Heart left ventricle (tissue), 16 donors: Measurements from ENCODE around the gene LRMDA. TPM values are rescaled to one million over a fixed set of nuclear protein-coding genes. Genes with fewer than 3 reads are reported as not detected.

ENCODE experiments used
- ATAC-seq, 4 donors: fragments of 200-7000 bp; cut with Tn5 transposase; one replicate each; pipeline ENCODE4 v1.9.1; 2020 to 2022; ENCODE audit warnings: moderate library complexity in 4 of 4, mild to moderate bottlenecking in 3 of 4, moderate number of reproducible peaks in 1 of 4
- DNase-seq, 5 donors: peaks; one replicate each; pipeline ENCODE4 v3.0.0-alpha.2; 2020
- H3K27ac ChIP-seq, 12 donors: fragments of 200-600 bp; sonication (generic) in 4 of 12; one replicate each; pipeline versions ENCODE4 v1.5.0 to v1.8.0; 2016 to 2022; ENCODE audit warnings: mild to moderate bottlenecking in 2 of 12
- H3K27me3 ChIP-seq, 9 donors: fragments of 200-600 bp; sonication (generic) in 2 of 9; one replicate each; pipeline versions ENCODE4 v1.5.1 to v1.8.0; 2016 to 2022; ENCODE audit warnings: mild to moderate bottlenecking in 3 of 9
- H3K36me3 ChIP-seq, 9 donors: fragments of 200-600 bp; sonication (generic) in 2 of 9; one replicate each; pipeline versions ENCODE4 v1.5.0 to v1.8.0; 2018 to 2022; ENCODE audit warnings: mild to moderate bottlenecking in 2 of 9
- H3K4me1 ChIP-seq, 12 donors: fragments of 200-600 bp; sonication (generic) in 4 of 12; one replicate each; pipeline versions ENCODE4 v1.5.0 to v1.8.0; 2016 to 2022; ENCODE audit warnings: mild to moderate bottlenecking in 3 of 12
- H3K4me3 ChIP-seq, 12 donors: fragments of 200-600 bp; sonication (generic) in 4 of 12; one replicate each; pipeline versions ENCODE4 v1.5.0 to v1.8.0; 2017 to 2022; ENCODE audit warnings: mild to moderate bottlenecking in 9 of 12, moderate library complexity in 4 of 12
- H3K9me3 ChIP-seq, 12 donors: fragments of 200-600 bp; sonication (generic) in 4 of 12; one replicate each; pipeline versions ENCODE4 v1.5.0 to v1.8.0; 2016 to 2022; ENCODE audit warnings: mild to moderate bottlenecking in 1 of 12
- POLR2A ChIP-seq, 2 donors: fragments of 450-650 bp; IDR thresholded peaks; one replicate each; pipeline ENCODE4 v1.6.1; 2017; ENCODE audit warnings: antibody characterized with exemption in 2 of 2, mild to moderate bottlenecking in 2 of 2, moderate library complexity in 2 of 2
- WGBS, 4 donors: extraction: QIAGEN DNeasy Blood & Tissue Kit in 2 of 4; methylation state at CpG; one replicate each; pipeline versions ENCODE4 v1.1.5 to v1.1.7; 2013 to 2018; 5-methylcytosine and 5-hydroxymethylcytosine counted together
- intact Hi-C, 10 donors: fragments of 100-400 bp; cut with DNase I; formaldehyde crosslinking; loops; one replicate each; pipeline versions ENCODE4 v1.11.1 to v1.14.2; 2022
- polyA plus RNA-seq, 2 donors: library from polyadenylated mRNA; stranded (reverse); fragments of 200-250 nt; gene quantifications; one replicate each; pipeline ENCODE4 v1.2.3, GENCODE V29; 2013
- total RNA-seq, 9 donors: library from RNA; depleted of rRNA in 2 of 9; stranded (reverse); fragments of >200 nt in 2 of 9; fragmentation: NEBNext Ultra II Directional in 3 of 9; extraction: Animal tissue kit (Norgen Biotek cat#: 25700) in 3 of 9; gene quantifications; one replicate each; pipeline versions ENCODE4 v1.1.0 to v1.2.4, GENCODE V29; 2016 to 2023
- TF ChIP-seq, protein P1 (sequence below), 12 donors: fragments of 200-600 bp; sonication (generic) in 4 of 12; IDR thresholded peaks; one replicate each; pipeline versions ENCODE4 v1.5.0 to v1.8.0; 2018 to 2022; ENCODE audit warnings: antibody characterized with exemption in 12 of 12, mild to moderate bottlenecking in 5 of 12
- donor health status: ischemic (EF 13 %, LVEDD 7.1; RV severe dilation, severe dysfunction).
- donor health status: healthy with polysubstance abuse.
- donor health status: DM: no; HTN: yes; CAD: no.
- donor health status: DM: no; HTN: no; CAD: no.
- donor health status: ischemic (EF 25% LVEDD 6.9; RV normal size, moderate dysfunction).
- donor health status: ischemic (EF 25% LVEDD 5.7; RV mildly dilated, moderate dysfunction).
- donor health status: healthy.
- donor health status: DM: yes; HTN: yes; CAD: no.
- donor health status: ischemic (EF 35%, LVEDD 5.7; RV mildly dilated, moderate dysfunction).
- donor health status: nonischemic (EF 11% LVEDD 7.7; RV severe dilation, severe dysfunction).
- donor health status: DM: yes; HTN: yes; CAD: no.
- donor health status: PGD.
- donor health status: ischemic (EF 29% LVEDD 5.4; RV normal size, mild dysfunction).
- donor health status: nonischemic (EF 23%, LVEDD 6.1; RV moderate dilation, normal function).

LRMDA gene
- total and polyA plus RNA-seq, 11 donors = 2.4 to 34.4 (median 14.9) TPM

GRCh38 chr10:75607576-75607975 is 176.2 kb downstream of the LRMDA start:
- TF ChIP-seq, protein P1, sequence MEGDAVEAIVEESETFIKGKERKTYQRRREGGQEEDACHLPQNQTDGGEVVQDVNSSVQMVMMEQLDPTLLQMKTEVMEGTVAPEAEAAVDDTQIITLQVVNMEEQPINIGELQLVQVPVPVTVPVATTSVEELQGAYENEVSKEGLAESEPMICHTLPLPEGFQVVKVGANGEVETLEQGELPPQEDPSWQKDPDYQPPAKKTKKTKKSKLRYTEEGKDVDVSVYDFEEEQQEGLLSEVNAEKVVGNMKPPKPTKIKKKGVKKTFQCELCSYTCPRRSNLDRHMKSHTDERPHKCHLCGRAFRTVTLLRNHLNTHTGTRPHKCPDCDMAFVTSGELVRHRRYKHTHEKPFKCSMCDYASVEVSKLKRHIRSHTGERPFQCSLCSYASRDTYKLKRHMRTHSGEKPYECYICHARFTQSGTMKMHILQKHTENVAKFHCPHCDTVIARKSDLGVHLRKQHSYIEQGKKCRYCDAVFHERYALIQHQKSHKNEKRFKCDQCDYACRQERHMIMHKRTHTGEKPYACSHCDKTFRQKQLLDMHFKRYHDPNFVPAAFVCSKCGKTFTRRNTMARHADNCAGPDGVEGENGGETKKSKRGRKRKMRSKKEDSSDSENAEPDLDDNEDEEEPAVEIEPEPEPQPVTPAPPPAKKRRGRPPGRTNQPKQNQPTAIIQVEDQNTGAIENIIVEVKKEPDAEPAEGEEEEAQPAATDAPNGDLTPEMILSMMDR (IDR thresholded peaks at IDR 0.05) = no peak
- no peak for TF ChIP-seq POLR2A (IDR thresholded peaks at IDR 0.05)
- ATAC-seq = no peak
- H3K27ac ChIP-seq = no peak overlapping the region

GRCh38 chr10:75610183-75610582 is 178.8 kb downstream of the LRMDA start:
- no peaks in the 10 kb centered on the region for H3K9me3 ChIP-seq
- H3K4me3 ChIP-seq = no peak overlapping the region
- no peak for DNase-seq
- H3K27me3 ChIP-seq = no peaks in the 10 kb centered on the region
- 0 to 43% (median 33%) methylated on average over 1 of the region's 1 CpG for WGBS, 4 donors
- H3K4me1 ChIP-seq = peaks cover 0 to 52% (median 15%) of the 10 kb centered on the region in 12 donors
- no peak for ATAC-seq
- TF ChIP-seq POLR2A (IDR thresholded peaks at IDR 0.05) = no peak
- TF ChIP-seq, protein P1 (IDR thresholded peaks at IDR 0.05) = no peak
- intact Hi-C loops = no loop called here
- peak overlapping the region in 1 of 12 donors; percentile 89 for H3K27ac ChIP-seq
- no peaks in the 10 kb centered on the region for H3K36me3 ChIP-seq

More at GRCh38 chr10:75607576-75607975, 176.2 kb downstream of the LRMDA start:
- no peaks in the 10 kb centered on the region for H3K27me3 ChIP-seq
- H3K9me3 ChIP-seq = no peaks in the 10 kb centered on the region
- DNase-seq = no peak
- H3K36me3 ChIP-seq = no peaks in the 10 kb centered on the region
- H3K4me3 ChIP-seq = no peak overlapping the region
- peaks cover 0 to 28% (median 5%) of the 10 kb centered on the region in 12 donors for H3K4me1 ChIP-seq
- intact Hi-C loops = loop anchor here in 1 of 10 donors (10.0 kb wide), 1 partner anchor 203 kb away; the partner anchor contains the start of gene ZNF503

- DNase-seq (no peak), ATAC-seq (peak in 1 of 4 donors; percentile 20)
- no peaks in the 10 kb centered on the region for H3K27me3 ChIP-seq
- no peaks in the 10 kb centered on the region for H3K36me3 ChIP-seq
- no peaks in the 10 kb centered on the region for H3K9me3 ChIP-seq
- 87 to 94% (median 91%) methylated on average over 7 of the region's 7 CpGs for WGBS, 4 donors
- intact Hi-C loops = no loop called here
- H3K27ac ChIP-seq = peak overlapping the region in 4 of 12 donors; percentile 4 to 89 (median 26)
- H3K4me1 ChIP-seq = peaks cover 0 to 49% (median 15%) of the 10 kb centered on the region in 12 donors
- H3K4me3 ChIP-seq = no peak overlapping the region
- TF ChIP-seq, protein P1 (IDR thresholded peaks at IDR 0.05) = no peak
- TF ChIP-seq POLR2A (IDR thresholded peaks at IDR 0.05) = no peak
Measured at GRCh38 chr10:75611172-75611992, 180.0 kb downstream of the LRMDA start.

- H3K4me3 ChIP-seq = no peak overlapping the region
- no peaks in the 10 kb centered on the region for H3K36me3 ChIP-seq
- no peaks in the 10 kb centered on the region for H3K9me3 ChIP-seq
- DNase-seq (no peak), ATAC-seq (no peak)
- peak overlapping the region in 4 of 12 donors; percentile 4 to 89 (median 26) for H3K27ac ChIP-seq
- TF ChIP-seq, protein P1 (IDR thresholded peaks at IDR 0.05) = no peak
- TF ChIP-seq POLR2A (IDR thresholded peaks at IDR 0.05) = no peak
- WGBS, 4 donors = 74 to 81% (median 80%) methylated on average over 3 of the region's 3 CpGs
- H3K27me3 ChIP-seq = no peaks in the 10 kb centered on the region
- peaks cover 0 to 47% (median 15%) of the 10 kb centered on the region in 12 donors for H3K4me1 ChIP-seq
- intact Hi-C loops = no loop called here
Measured at GRCh38 chr10:75611993-75612372, 180.6 kb downstream of the LRMDA start.
